Peyer's patch (tissue), 4 donors: ENCODE measurements around the gene DPYSL5.

Experiments used
- CTCF ChIP-seq, 6 experiments: fragments of 450-650 bp in 4 of 6; fragments of 200-600 bp in 2 of 6; sonication (generic) in 1 of 6; IDR thresholded peaks; one replicate each; pipeline ENCODE4 v1.5.1; 2017 to 2019; ENCODE audit warnings: antibody characterized with exemption in 6 of 6, mild to moderate bottlenecking in 3 of 6, moderate library complexity in 1 of 6
- POLR2A ChIP-seq, 2 donors: fragments of 450-650 bp; IDR thresholded peaks; one replicate each; pipeline ENCODE4 v1.5.1; 2017; ENCODE audit warnings: antibody characterized with exemption in 2 of 2, mild to moderate bottlenecking in 2 of 2, moderate library complexity in 2 of 2

- TF ChIP-seq CTCF (IDR thresholded peaks at IDR 0.05) (no peak), POLR2A (IDR thresholded peaks at IDR 0.05) (no peak)
Observed at GRCh38 chr2:26976237-26976636, 128.3 kb downstream of the DPYSL5 start.
